Activated B cell treated with CpG ODN at 0.5 μM for 24 hours (primary cell): ENCODE results near the gene GLB1L3. TPM values are rescaled to one million over a fixed set of nuclear protein-coding genes. Genes with fewer than 3 reads are reported as not detected.

Source experiments
- ATAC-seq: fragments of 200-7000 bp; cut with Tn5 transposase; one replicate; pipeline ENCODE4 v1.10.0; 2021; ENCODE audit warnings: low read depth, mild to moderate bottlenecking, moderate library complexity
- CTCF ChIA-PET: fragments of 350-600 bp; sonication (Branson Sonifier 250); formaldehyde crosslinking; loops from one replicate; lab custom pipeline; 2021; ENCODE audit warnings: antibody characterized with exemption; lab: Charles Lee
- POLR2A ChIA-PET: fragments of 350-600 bp; sonication (Branson Sonifier 250); formaldehyde crosslinking; loops from one replicate; lab custom pipeline; 2021; ENCODE audit warnings: antibody characterized with exemption; lab: Charles Lee
- DNase-seq: peaks from one replicate; pipeline ENCODE4 v3.0.0; 2022
- H3K27ac Mint-ChIP-seq: one replicate; pipeline ENCODE4 v1.8.0; 2020; ENCODE audit warnings: mixed read lengths
- H3K27me3 Mint-ChIP-seq: one replicate; pipeline ENCODE4 v1.8.0; 2021; ENCODE audit warnings: mixed read lengths
- H3K36me3 Mint-ChIP-seq: one replicate; pipeline ENCODE4 v1.8.0; 2021; ENCODE audit warnings: low read depth, mixed read lengths
- H3K4me1 Mint-ChIP-seq: one replicate; pipeline ENCODE4 v1.8.0; 2021; ENCODE audit warnings: mixed read lengths
- H3K4me3 Mint-ChIP-seq: one replicate; pipeline ENCODE4 v1.8.0; 2020; ENCODE audit warnings: mild to moderate bottlenecking, mixed read lengths
- H3K9me3 Mint-ChIP-seq: one replicate; pipeline ENCODE4 v1.8.0; 2020; ENCODE audit warnings: mixed read lengths
- intact Hi-C: fragments of 100-400 bp; cut with micrococcal nuclease; formaldehyde crosslinking; loops from one replicate; pipeline ENCODE4 v1.15.1; 2024
- total RNA-seq: library from RNA; stranded (reverse); gene quantifications from 2 replicates; pipeline ENCODE4 v1.2.3, GENCODE V29; 2022
- TF ChIP-seq, protein P1 (sequence below): fragments of 200-600 bp; IDR thresholded peaks from one replicate; pipeline ENCODE4 v1.8.0; 2022; ENCODE audit warnings: antibody characterized with exemption, mild to moderate bottlenecking

Gene GLB1L3
- total RNA-seq, 1 donor from 2014 or later, result not detected

- Mint-ChIP-seq H3K9me3 (no peaks in the 10 kb centered on the region), H3K27ac (no peak overlapping the region), H3K4me3 (no peak overlapping the region), H3K27me3 (peaks cover 12% of the 10 kb centered on the region), H3K4me1 (no peaks in the 10 kb centered on the region), H3K36me3 (no peaks in the 10 kb centered on the region)
- intact Hi-C loops, result no loop called here
- DNase-seq (no peak), ATAC-seq (no peak)
- POLR2A ChIA-PET, result no interaction called here
- CTCF ChIA-PET, result no interaction called here
- TF ChIP-seq, protein P1, sequence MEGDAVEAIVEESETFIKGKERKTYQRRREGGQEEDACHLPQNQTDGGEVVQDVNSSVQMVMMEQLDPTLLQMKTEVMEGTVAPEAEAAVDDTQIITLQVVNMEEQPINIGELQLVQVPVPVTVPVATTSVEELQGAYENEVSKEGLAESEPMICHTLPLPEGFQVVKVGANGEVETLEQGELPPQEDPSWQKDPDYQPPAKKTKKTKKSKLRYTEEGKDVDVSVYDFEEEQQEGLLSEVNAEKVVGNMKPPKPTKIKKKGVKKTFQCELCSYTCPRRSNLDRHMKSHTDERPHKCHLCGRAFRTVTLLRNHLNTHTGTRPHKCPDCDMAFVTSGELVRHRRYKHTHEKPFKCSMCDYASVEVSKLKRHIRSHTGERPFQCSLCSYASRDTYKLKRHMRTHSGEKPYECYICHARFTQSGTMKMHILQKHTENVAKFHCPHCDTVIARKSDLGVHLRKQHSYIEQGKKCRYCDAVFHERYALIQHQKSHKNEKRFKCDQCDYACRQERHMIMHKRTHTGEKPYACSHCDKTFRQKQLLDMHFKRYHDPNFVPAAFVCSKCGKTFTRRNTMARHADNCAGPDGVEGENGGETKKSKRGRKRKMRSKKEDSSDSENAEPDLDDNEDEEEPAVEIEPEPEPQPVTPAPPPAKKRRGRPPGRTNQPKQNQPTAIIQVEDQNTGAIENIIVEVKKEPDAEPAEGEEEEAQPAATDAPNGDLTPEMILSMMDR, result no peak
Measured at GRCh38 chr11:134364261-134364660, 88.1 kb downstream of the GLB1L3 start.

- peaks cover 10% of the 10 kb centered on the region for H3K27me3 Mint-ChIP-seq
- ChIA-PET POLR2A (no interaction called here), CTCF (no interaction called here)
- no peak overlapping the region for H3K4me3 Mint-ChIP-seq
- ATAC-seq (no peak), DNase-seq (no peak)
- H3K4me1 Mint-ChIP-seq, result no peaks in the 10 kb centered on the region
- no peaks in the 10 kb centered on the region for H3K36me3 Mint-ChIP-seq
- no peaks in the 10 kb centered on the region for H3K9me3 Mint-ChIP-seq
- intact Hi-C loops, result no loop called here
- TF ChIP-seq, protein P1, result no peak
- no peak overlapping the region for H3K27ac Mint-ChIP-seq
Measured at GRCh38 chr11:134365011-134365925, 89.1 kb downstream of the GLB1L3 start.

DNA sequence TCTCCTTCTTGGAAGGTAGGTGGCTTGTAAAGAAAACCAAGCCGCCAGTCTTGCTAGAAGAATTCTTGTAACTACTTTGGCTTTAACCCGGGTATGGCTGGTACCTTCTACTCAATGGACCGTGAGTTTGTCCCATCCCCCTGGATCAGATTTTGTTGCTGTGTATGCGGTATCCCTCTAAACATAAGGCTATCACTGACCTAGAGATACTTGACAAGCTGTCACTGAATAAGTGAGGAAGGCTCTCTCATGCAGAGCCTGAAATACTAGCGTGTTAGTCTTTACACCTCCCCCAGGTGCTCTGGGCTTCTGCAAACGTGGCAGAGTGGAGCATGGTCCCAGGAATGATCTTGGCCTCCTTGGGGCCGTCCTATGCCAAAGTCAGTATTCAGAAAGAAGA lies 90.1 kb downstream of the GLB1L3 start:
- Mint-ChIP-seq H3K4me1 (no peaks in the 10 kb centered on the region), H3K27me3 (peaks cover 10% of the 10 kb centered on the region), H3K27ac (no peak overlapping the region), H3K9me3 (no peaks in the 10 kb centered on the region), H3K4me3 (no peak overlapping the region), H3K36me3 (no peaks in the 10 kb centered on the region)
- DNase-seq (no peak), ATAC-seq (no peak)
- TF ChIP-seq, protein P1, result no peak
- ChIA-PET POLR2A (no interaction called here), CTCF (no interaction called here)
- intact Hi-C loops, result no loop called here

DNA sequence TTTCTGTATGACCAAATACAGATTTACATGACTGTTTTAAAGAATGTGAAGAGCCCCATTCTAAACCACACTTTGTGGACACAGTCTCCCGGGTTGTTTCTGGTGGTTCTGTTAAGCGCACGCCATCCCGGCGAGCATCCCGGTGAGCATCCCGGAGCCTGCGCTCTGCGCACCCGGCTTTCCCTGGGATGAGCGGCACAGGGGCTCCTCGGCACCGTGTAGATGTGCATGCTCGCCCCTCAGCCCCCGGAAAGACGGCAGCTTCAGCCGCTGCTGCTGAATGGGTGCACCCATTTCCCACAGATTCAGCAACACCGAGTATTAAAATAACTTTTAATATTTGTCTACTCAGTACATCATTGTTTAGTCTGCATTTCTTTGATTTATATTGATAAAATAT lies 91.6 kb downstream of the GLB1L3 start:
- no peak overlapping the region for H3K4me3 Mint-ChIP-seq
- POLR2A ChIA-PET, result no interaction called here
- CTCF ChIA-PET, result no interaction called here
- no peaks in the 10 kb centered on the region for H3K36me3 Mint-ChIP-seq
- no peak overlapping the region for H3K27ac Mint-ChIP-seq
- intact Hi-C loops, result no loop called here
- no peak for DNase-seq
- no peaks in the 10 kb centered on the region for H3K9me3 Mint-ChIP-seq
- H3K4me1 Mint-ChIP-seq, result no peaks in the 10 kb centered on the region
- TF ChIP-seq, protein P1, result no peak
- peaks cover 2% of the 10 kb centered on the region for H3K27me3 Mint-ChIP-seq
- ATAC-seq, result no peak

Other genes starting within 250 kb of the GLB1L3 start
- 16.2 and 17.6 TPM in 2 replicates for gene JAM3, start 207.3 kb upstream of the GLB1L3 start, total RNA-seq
- 22.2 and 22.7 TPM in 2 replicates for gene NCAPD3, start 52.4 kb upstream of the GLB1L3 start, total RNA-seq
- gene VPS26B, start 51.7 kb upstream of the GLB1L3 start, total RNA-seq, result 8.9 and 11.4 TPM in 2 replicates
- gene THYN1, start 23.0 kb upstream of the GLB1L3 start, total RNA-seq, result 27.7 and 30.6 TPM in 2 replicates
- 20.1 and 23.1 TPM in 2 replicates for gene ACAD8, start 22.8 kb upstream of the GLB1L3 start, total RNA-seq
- 0.33 and 0.56 TPM in 2 replicates for gene GLB1L2, start 55.6 kb downstream of the GLB1L3 start, total RNA-seq
- gene B3GAT1, start 135.9 kb downstream of the GLB1L3 start, total RNA-seq, result not detected in 2 replicates